SK-N-SH treated with all-trans-retinoic acid at 6 μM for 48 hours (cell line): ENCODE measurements around the gene TLL1.
A peak's percentile ranks its signal among the peaks of the same experiment; 100 is the strongest.

Source experiments
- ATAC-seq: fragments of 200-7000 bp; cut with Tn5 transposase; 3 replicates; pipeline ENCODE4 v1.9.1; 2020; ENCODE audit warnings: mild to moderate bottlenecking, moderate library complexity
- ARNTL ChIP-seq: fragments of 450-650 bp; formaldehyde crosslinking; IDR thresholded peaks from 2 replicates; pipeline ENCODE4 v1.5.0; 2020; ENCODE audit warnings: low read depth, mild to moderate bottlenecking, moderate library complexity, borderline replicate concordance
- BACH2 ChIP-seq: fragments of 250-450 bp; sonication (Bioruptor Pico); IDR thresholded peaks from 2 replicates; pipeline ENCODE4 v1.9.0; 2021; ENCODE audit warnings: mild to moderate bottlenecking, borderline replicate concordance
- CREB5 ChIP-seq: fragments of 250-450 bp; sonication (Bioruptor Pico); IDR thresholded peaks from 2 replicates; pipeline ENCODE4 v1.5.1; 2020; ENCODE audit warnings: low read depth, mild to moderate bottlenecking, moderate library complexity
- CSDC2 ChIP-seq: fragments of 250-450 bp; sonication (Bioruptor Pico); IDR thresholded peaks from 2 replicates; pipeline ENCODE4 v1.5.0; 2020; ENCODE audit warnings: mild to moderate bottlenecking, moderate library complexity
- ESRRG ChIP-seq: fragments of 250-450 bp; sonication (Bioruptor Pico); IDR thresholded peaks from 2 replicates; pipeline ENCODE4 v1.6.1; 2021; ENCODE audit warnings: mild to moderate bottlenecking
- GLIS3 ChIP-seq: fragments of 250-450 bp; sonication (Bioruptor Pico); IDR thresholded peaks from 2 replicates; pipeline ENCODE4 v1.5.0; 2020; ENCODE audit warnings: mild to moderate bottlenecking, moderate library complexity
- ISL1 ChIP-seq: fragments of 250-450 bp; sonication (Bioruptor Pico); IDR thresholded peaks from 2 replicates; pipeline ENCODE4 v2.1.2; 2022; ENCODE audit warnings: mild to moderate bottlenecking, moderate library complexity
- OSR1 ChIP-seq: fragments of 250-450 bp; sonication (Bioruptor Pico); IDR thresholded peaks from 2 replicates; pipeline ENCODE4 v1.8.0; 2022; ENCODE audit warnings: moderate library complexity, mild to moderate bottlenecking, inconsistent platforms
- POU6F1 ChIP-seq: fragments of 250-450 bp; sonication (Bioruptor Pico); IDR thresholded peaks from 2 replicates; pipeline ENCODE4 v1.8.0; 2021; ENCODE audit warnings: low read depth, mild to moderate bottlenecking, moderate library complexity, borderline replicate concordance
- PPARA ChIP-seq: fragments of 250-450 bp; sonication (Bioruptor Pico); IDR thresholded peaks from 2 replicates; pipeline ENCODE4 v1.5.0; 2020; ENCODE audit warnings: mild to moderate bottlenecking, borderline replicate concordance
- RARB ChIP-seq: fragments of 250-450 bp; sonication (Bioruptor Pico); IDR thresholded peaks from 2 replicates; pipeline ENCODE4 v1.8.0; 2021; ENCODE audit warnings: mild to moderate bottlenecking, moderate library complexity
- SNAI2 ChIP-seq: fragments of 250-450 bp; sonication (Bioruptor Pico); IDR thresholded peaks from 2 replicates; pipeline ENCODE4 v1.5.0; 2020; ENCODE audit warnings: mild to moderate bottlenecking, moderate library complexity
- TCF4 ChIP-seq: fragments of 250-450 bp; sonication (Bioruptor Pico); IDR thresholded peaks from 2 replicates; pipeline ENCODE4 v1.8.0; 2021; ENCODE audit warnings: mild to moderate bottlenecking, moderate library complexity, borderline replicate concordance
- TOX ChIP-seq: fragments of 250-450 bp; sonication (Bioruptor Pico); IDR thresholded peaks from 2 replicates; pipeline ENCODE4 v1.8.0; 2021; ENCODE audit warnings: mild to moderate bottlenecking, moderate library complexity, borderline replicate concordance
- ZC3H10 ChIP-seq: fragments of 250-450 bp; sonication (Bioruptor Pico); IDR thresholded peaks from 2 replicates; pipeline ENCODE4 v1.5.1; 2021; ENCODE audit warnings: mild to moderate bottlenecking, moderate library complexity
- ZFP3 ChIP-seq: fragments of 250-450 bp; sonication (Bioruptor Pico); IDR thresholded peaks from 2 replicates; pipeline ENCODE4 v1.5.0; 2020; ENCODE audit warnings: mild to moderate bottlenecking, moderate library complexity
- ZFP30 ChIP-seq: fragments of 450-650 bp; formaldehyde crosslinking; IDR thresholded peaks from 2 replicates; pipeline ENCODE4 v1.5.0; 2022; ENCODE audit warnings: mild to moderate bottlenecking, moderate library complexity
- ZNF565 ChIP-seq: fragments of 450-650 bp; formaldehyde crosslinking; conservative IDR thresholded peaks from 2 replicates; pipeline ENCODE4 v1.5.0; 2020; ENCODE audit warnings: low read depth, mild to moderate bottlenecking, moderate library complexity
- ZNF70 ChIP-seq: fragments of 450-650 bp; formaldehyde crosslinking; IDR thresholded peaks from 2 replicates; pipeline ENCODE4 v1.5.0; 2020; ENCODE audit warnings: mild to moderate bottlenecking, moderate library complexity
- ZNF8 ChIP-seq: fragments of 450-650 bp; formaldehyde crosslinking; IDR thresholded peaks from 2 replicates; pipeline ENCODE4 v1.5.0; 2020; ENCODE audit warnings: mild to moderate bottlenecking, moderate library complexity
- TF ChIP-seq, protein P1 (sequence below): fragments of 250-450 bp; sonication (Bioruptor Pico); IDR thresholded peaks from 2 replicates; pipeline ENCODE4 v1.5.1; 2021; ENCODE audit warnings: mild to moderate bottlenecking, moderate library complexity
- TF ChIP-seq, protein P2 (sequence below): fragments of 250-450 bp; sonication (Bioruptor Pico); IDR thresholded peaks from 2 replicates; pipeline ENCODE4 v1.8.0; 2020; ENCODE audit warnings: mild to moderate bottlenecking, moderate library complexity, borderline replicate concordance
- TF ChIP-seq, protein P3 (sequence below): fragments of 250-450 bp; sonication (Bioruptor Pico); IDR thresholded peaks from 2 replicates; pipeline ENCODE4 v1.5.0; 2020; ENCODE audit warnings: mild to moderate bottlenecking, moderate library complexity

TLL1 gene

DNA sequence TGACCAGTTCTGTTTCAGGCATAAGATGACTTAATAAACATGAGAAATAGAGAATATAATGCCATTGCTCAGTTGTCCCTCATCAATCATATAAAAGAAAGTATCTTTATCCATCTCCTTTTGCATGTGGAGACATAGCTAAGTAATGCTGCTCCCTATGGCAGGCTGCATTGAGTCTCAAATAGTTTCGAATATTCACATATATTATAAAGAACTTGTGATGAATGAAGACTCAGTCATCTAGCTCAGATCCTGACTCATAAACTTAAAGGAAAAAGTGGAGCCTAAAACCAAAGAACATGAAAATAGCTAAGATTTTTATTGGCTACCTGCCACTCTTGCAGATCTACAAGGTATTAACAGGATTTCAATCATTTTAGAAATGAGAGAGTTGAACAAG lies 11.7 kb upstream of the TLL1 start:
- no peak for TF ChIP-seq ESRRG (CRISPR knock-in tag)
- no peak for TF ChIP-seq ISL1
- no peak for TF ChIP-seq ZNF70 (CRISPR knock-in tag)
- no peak for TF ChIP-seq TCF4 (CRISPR knock-in tag)
- TF ChIP-seq SNAI2 (CRISPR knock-in tag) = no peak
- TF ChIP-seq ZFP3 = no peak
- TF ChIP-seq, all 23 proteins: peak for 0
- no peak for ATAC-seq

GRCh38 chr4:165864271-165864670 lies 8.8 kb upstream of the TLL1 start:
- TF ChIP-seq CSDC2 (CRISPR knock-in tag) (no peak), ZNF8 (CRISPR knock-in tag) (no peak), TCF4 (CRISPR knock-in tag) (no peak), ESRRG (CRISPR knock-in tag) (no peak), ISL1 (no peak), GLIS3 (CRISPR knock-in tag) (no peak), ZNF565 (no peak), ZFP3 (no peak), BACH2 (CRISPR knock-in tag) (no peak), ZNF70 (CRISPR knock-in tag) (no peak), CREB5 (CRISPR knock-in tag) (no peak), SNAI2 (CRISPR knock-in tag) (no peak)
- TF ChIP-seq, protein P1, sequence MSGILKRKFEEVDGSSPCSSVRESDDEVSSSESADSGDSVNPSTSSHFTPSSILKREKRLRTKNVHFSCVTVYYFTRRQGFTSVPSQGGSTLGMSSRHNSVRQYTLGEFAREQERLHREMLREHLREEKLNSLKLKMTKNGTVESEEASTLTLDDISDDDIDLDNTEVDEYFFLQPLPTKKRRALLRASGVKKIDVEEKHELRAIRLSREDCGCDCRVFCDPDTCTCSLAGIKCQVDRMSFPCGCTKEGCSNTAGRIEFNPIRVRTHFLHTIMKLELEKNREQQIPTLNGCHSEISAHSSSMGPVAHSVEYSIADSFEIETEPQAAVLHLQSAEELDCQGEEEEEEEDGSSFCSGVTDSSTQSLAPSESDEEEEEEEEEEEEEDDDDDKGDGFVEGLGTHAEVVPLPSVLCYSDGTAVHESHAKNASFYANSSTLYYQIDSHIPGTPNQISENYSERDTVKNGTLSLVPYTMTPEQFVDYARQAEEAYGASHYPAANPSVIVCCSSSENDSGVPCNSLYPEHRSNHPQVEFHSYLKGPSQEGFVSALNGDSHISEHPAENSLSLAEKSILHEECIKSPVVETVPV (CRISPR knock-in tag) = no peak
- TF ChIP-seq, protein P2, sequence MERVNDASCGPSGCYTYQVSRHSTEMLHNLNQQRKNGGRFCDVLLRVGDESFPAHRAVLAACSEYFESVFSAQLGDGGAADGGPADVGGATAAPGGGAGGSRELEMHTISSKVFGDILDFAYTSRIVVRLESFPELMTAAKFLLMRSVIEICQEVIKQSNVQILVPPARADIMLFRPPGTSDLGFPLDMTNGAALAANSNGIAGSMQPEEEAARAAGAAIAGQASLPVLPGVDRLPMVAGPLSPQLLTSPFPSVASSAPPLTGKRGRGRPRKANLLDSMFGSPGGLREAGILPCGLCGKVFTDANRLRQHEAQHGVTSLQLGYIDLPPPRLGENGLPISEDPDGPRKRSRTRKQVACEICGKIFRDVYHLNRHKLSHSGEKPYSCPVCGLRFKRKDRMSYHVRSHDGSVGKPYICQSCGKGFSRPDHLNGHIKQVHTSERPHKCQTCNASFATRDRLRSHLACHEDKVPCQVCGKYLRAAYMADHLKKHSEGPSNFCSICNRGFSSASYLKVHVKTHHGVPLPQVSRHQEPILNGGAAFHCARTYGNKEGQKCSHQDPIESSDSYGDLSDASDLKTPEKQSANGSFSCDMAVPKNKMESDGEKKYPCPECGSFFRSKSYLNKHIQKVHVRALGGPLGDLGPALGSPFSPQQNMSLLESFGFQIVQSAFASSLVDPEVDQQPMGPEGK (CRISPR knock-in tag) = no peak
- peak; percentile 76 for ATAC-seq

DNA sequence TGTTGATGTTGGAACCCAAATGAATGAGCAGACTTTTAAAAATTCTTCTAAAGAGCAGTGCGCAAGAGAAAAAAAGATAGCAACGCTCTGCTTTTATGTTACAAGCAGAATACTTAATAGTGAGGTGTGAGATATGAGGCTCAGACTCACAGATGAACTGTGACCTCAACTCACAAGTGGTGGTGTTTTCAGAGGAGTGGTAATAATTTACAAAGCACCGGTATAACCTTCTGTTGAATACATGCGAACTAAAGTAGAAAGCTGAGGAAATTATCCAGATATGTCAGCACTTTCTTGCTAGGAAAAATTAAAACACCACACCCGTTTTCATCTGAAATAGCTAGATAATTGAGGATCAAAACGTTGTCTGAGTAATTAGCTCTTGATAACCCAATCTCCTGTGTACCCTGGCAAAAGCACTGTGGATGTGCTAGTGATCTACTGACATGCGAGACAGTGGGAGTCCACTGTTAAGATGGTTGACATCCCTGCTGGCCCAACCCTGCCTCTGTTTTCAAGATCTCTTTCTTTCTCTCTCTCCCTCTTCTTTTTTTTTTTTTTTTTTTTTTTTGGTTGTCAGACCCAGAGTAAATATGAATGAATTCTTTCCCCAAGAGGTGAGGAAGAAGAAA lies 6.9 kb upstream of the TLL1 start:
- TF ChIP-seq ESRRG (CRISPR knock-in tag) = no peak
- no peak for TF ChIP-seq ZFP3
- no peak for TF ChIP-seq ZC3H10 (CRISPR knock-in tag)
- no peak for TF ChIP-seq ZNF565
- no peak for TF ChIP-seq ARNTL (CRISPR knock-in tag)
- TF ChIP-seq, protein P3, sequence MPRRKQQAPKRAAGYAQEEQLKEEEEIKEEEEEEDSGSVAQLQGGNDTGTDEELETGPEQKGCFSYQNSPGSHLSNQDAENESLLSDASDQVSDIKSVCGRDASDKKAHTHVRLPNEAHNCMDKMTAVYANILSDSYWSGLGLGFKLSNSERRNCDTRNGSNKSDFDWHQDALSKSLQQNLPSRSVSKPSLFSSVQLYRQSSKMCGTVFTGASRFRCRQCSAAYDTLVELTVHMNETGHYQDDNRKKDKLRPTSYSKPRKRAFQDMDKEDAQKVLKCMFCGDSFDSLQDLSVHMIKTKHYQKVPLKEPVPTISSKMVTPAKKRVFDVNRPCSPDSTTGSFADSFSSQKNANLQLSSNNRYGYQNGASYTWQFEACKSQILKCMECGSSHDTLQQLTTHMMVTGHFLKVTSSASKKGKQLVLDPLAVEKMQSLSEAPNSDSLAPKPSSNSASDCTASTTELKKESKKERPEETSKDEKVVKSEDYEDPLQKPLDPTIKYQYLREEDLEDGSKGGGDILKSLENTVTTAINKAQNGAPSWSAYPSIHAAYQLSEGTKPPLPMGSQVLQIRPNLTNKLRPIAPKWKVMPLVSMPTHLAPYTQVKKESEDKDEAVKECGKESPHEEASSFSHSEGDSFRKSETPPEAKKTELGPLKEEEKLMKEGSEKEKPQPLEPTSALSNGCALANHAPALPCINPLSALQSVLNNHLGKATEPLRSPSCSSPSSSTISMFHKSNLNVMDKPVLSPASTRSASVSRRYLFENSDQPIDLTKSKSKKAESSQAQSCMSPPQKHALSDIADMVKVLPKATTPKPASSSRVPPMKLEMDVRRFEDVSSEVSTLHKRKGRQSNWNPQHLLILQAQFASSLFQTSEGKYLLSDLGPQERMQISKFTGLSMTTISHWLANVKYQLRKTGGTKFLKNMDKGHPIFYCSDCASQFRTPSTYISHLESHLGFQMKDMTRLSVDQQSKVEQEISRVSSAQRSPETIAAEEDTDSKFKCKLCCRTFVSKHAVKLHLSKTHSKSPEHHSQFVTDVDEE (CRISPR knock-in tag) = no peak
- TF ChIP-seq SNAI2 (CRISPR knock-in tag) = no peak
- TF ChIP-seq CSDC2 (CRISPR knock-in tag) = no peak
- TF ChIP-seq OSR1 = no peak
- no peak for TF ChIP-seq BACH2 (CRISPR knock-in tag)
- TF ChIP-seq, protein P1 (CRISPR knock-in tag) = no peak
- TF ChIP-seq GLIS3 (CRISPR knock-in tag) = no peak
- TF ChIP-seq ZFP30 (CRISPR knock-in tag) = no peak
- TF ChIP-seq TCF4 (CRISPR knock-in tag) = no peak
- no peak for TF ChIP-seq TOX (CRISPR knock-in tag)
- TF ChIP-seq ZNF70 (CRISPR knock-in tag) = no peak
- TF ChIP-seq RARB (CRISPR knock-in tag) = no peak
- TF ChIP-seq POU6F1 (CRISPR knock-in tag) = no peak
- no peak for TF ChIP-seq PPARA
- no peak for TF ChIP-seq CREB5 (CRISPR knock-in tag)
- ATAC-seq = no peak
